ENCODE measurements around the gene TTC24.

GRCh38 chr1:156547982-156548381 lies 31.5 kb upstream of the TTC24 start:
- TF ChIP-seq CTCF (IDR thresholded peaks at IDR 0.05), result no peak
- no peak for TF ChIP-seq POLR2A (IDR thresholded peaks at IDR 0.05)
